Measurements from ENCODE around the gene PFDN1.

Gene PFDN1

DNA sequence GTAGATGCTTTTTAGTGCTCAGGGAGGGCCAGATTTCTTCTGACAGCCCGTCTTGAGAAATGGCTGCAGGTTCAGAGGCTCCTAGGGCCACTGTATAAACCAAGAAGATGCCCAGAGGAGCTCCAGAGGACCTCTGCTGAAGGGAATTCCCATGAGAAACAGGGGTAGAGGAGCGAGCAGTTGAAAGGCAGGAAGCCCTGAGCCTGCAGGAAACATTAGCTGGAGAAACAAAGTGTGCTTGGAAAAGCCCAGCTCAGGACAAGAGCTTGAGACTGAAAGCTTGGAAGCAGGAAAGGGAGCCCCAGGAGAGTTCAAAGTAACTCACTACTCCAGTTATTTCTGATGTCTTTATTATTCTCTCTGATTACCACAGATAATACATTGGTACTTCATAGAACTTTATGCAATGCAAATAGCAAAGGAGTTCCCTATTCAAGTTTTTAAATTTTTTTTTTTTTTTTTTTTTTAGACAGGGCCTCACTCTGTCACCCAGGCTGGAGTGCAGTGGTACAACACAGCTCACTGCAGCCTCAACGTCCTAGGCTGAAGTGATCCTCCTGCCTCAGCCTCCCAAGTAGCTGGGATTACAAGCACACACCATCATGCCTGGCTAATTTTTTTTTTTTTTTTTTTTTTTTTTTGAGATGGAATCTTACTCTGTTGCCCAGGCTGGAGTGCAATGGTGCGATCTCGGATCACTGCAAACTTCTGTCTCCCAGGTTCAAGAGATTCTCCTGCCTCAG is 27.0 kb upstream of the PFDN1 start:
- in situ Hi-C loops (cut with MboI; ENCODE audit: low sequenced_read_pairs) = no loop called here

GRCh38 chr5:140328036-140328764 is 25.3 kb upstream of the PFDN1 start:
- in situ Hi-C loops (cut with MboI; ENCODE audit: low sequenced_read_pairs) = no loop called here

DNA sequence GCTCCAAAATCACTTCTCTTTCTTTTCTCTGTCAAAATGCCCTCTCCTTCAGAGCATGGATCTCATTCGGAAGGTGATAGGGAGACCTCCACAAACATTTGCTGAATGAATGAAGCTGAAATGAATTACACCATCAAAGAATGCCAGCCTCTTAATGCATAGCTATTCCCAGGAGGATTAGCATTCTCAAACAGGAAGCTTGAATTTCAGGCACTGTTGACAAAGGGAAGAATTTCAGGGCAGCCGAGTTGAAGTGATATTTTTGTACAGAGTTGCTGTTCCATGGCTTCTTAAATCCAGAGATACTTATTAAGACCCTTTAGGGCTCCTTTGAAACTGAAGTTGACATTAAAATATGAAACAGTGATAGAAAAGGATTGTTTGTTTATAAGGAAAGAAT is 24.7 kb upstream of the PFDN1 start:
- in situ Hi-C loops (cut with MboI; ENCODE audit: low sequenced_read_pairs) = no loop called here

- in situ Hi-C loops (cut with MboI; ENCODE audit: low sequenced_read_pairs) = no loop called here
Observed at GRCh38 chr5:140325486-140325885, 22.6 kb upstream of the PFDN1 start.

- in situ Hi-C loops (cut with MboI; ENCODE audit: low sequenced_read_pairs) = no loop called here
Observed at GRCh38 chr5:140324617-140325241, 21.8 kb upstream of the PFDN1 start.

GRCh38 chr5:140324041-140324600 is 21.2 kb upstream of the PFDN1 start:
- in situ Hi-C loops (cut with MboI; ENCODE audit: low sequenced_read_pairs) = no loop called here

GRCh38 chr5:140322751-140323731 is 20.1 kb upstream of the PFDN1 start:
- in situ Hi-C loops (cut with MboI; ENCODE audit: low sequenced_read_pairs) = no loop called here

GRCh38 chr5:140321796-140322195 is 18.9 kb upstream of the PFDN1 start:
- in situ Hi-C loops (cut with MboI; ENCODE audit: low sequenced_read_pairs) = no loop called here

DNA sequence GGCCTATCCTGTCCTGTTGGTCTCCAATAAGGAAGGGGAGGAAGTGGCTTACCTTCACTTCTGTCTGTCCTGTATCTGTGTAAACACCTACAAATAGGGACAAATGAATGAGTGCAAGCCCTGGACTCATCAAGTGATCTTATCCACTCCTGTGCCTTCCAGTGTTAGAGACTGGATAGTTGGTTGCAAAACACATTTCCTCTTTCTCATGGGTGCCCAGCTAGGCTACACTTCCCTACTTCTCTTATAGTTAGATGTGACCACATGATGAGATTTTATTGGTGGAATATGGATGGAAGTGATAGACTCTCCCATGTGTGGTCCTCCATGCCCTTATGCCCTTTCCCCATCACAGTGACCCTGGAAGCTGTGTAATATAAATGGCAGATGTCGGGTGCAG is 16.9 kb upstream of the PFDN1 start:
- in situ Hi-C loops (cut with MboI; ENCODE audit: low sequenced_read_pairs) = no loop called here

- in situ Hi-C loops (cut with MboI; ENCODE audit: low sequenced_read_pairs) = no loop called here
Observed at GRCh38 chr5:140318792-140319191, 15.9 kb upstream of the PFDN1 start.

DNA sequence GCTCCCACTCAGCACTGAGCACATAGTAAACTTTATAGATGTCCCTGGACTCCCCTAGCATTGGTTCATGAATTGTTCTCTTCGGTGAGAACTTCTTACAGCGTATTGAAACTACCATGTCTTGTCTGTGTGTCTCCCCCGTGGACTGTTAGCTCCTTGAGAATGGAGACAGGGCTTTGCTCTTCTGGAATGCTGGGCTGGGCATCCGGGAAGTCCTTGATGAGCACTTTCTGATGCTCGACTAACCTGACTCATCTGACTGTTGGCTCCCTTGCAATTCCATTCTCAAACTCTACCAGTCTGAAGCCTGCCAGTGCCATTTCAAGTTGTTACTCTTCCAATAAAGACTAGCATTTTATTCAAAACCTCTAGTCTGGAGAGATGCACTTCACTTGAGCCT is 15.0 kb upstream of the PFDN1 start:
- in situ Hi-C loops (cut with MboI; ENCODE audit: low sequenced_read_pairs) = no loop called here

GRCh38 chr5:140312791-140313189 is 9.9 kb upstream of the PFDN1 start:
- in situ Hi-C loops (cut with MboI; ENCODE audit: low sequenced_read_pairs) = no loop called here

GRCh38 chr5:140312067-140312790 is 9.3 kb upstream of the PFDN1 start:
- in situ Hi-C loops (cut with MboI; ENCODE audit: low sequenced_read_pairs) = no loop called here

DNA sequence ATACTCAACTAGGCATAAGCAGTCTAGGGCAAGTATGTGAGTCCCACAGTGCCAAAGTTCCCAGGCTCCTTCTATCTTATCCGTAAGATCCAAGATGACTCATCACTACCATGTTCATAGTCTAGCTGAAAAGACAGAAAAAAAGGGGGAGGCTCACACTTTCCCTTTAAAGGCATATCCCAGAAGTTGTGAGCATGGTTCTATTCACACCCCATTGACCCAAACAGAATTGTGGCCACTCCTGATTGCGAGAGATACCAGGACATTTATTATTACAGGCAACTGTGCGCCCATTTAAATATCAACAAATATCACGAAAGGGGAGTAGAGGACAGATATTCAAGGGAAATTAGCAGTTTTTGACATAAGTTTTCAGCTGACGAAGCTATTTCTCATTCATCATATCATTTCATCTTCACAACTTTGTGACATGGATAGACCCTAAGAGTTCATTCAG is 8.1 kb upstream of the PFDN1 start:
- in situ Hi-C loops (cut with MboI; ENCODE audit: low sequenced_read_pairs) = no loop called here

DNA sequence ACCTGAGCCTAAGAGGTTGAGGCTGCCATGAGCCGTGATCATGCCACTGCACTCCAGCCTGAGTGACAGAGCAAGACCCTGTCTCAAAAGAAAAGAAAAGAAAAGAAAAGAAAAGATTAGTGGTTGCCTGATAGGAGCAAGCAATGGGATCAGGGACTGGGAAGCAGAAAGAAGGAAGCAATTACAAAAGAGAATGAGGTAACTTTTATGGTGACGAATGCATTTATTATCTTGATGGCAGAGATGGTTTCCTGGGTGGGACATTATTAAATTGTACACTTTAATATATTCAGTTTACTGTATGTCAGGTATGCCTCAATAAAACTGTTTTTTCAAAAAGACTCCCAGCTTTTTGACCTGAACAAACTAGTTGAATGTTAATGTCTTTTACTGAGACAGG is 7.5 kb upstream of the PFDN1 start:
- in situ Hi-C loops (cut with MboI; ENCODE audit: low sequenced_read_pairs) = no loop called here

GRCh38 chr5:140309706-140310249 is 6.9 kb upstream of the PFDN1 start:
- in situ Hi-C loops (cut with MboI; ENCODE audit: low sequenced_read_pairs) = no loop called here

DNA sequence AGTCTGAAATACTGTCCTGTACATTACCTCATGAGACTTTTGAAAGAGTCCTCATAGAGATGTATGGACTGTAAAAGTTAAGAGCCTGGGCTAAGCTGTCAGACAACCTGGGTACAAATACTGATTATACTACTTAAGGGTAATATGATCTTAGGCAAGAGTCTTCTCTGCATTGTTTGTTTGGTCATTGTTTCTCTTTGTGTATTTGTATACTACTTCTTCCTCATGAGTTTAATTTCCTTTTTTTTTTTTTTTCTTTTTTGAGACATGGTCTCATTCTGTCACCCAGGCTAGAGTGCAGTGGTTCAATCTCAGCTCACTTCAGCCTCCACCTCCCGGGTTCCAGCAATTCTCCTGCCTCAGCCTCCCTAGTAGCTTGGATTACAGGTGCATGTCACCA is 2.6 kb upstream of the PFDN1 start:
- in situ Hi-C loops (cut with MboI; ENCODE audit: low sequenced_read_pairs) = no loop called here

- in situ Hi-C loops (cut with MboI; ENCODE audit: low sequenced_read_pairs) = no loop called here
Observed at GRCh38 chr5:140303966-140304365, 1.1 kb upstream of the PFDN1 start.

GRCh38 chr5:140301136-140301535 is 1.8 kb downstream of the PFDN1 start:
- in situ Hi-C loops (cut with MboI; ENCODE audit: low sequenced_read_pairs) = no loop called here

- in situ Hi-C loops (cut with MboI; ENCODE audit: low sequenced_read_pairs) = no loop called here
Observed at GRCh38 chr5:140299056-140299455, 3.8 kb downstream of the PFDN1 start.

Data from HL-60/S4 treated with retinoic acid at 250 ng/mL for 4 days and 3 days (cell line).